Coronary artery (tissue), 2 donors: ENCODE measurements around the gene LRRTM2.

ENCODE experiments used
- DNase-seq: peaks from one replicate; pipeline ENCODE4 v3.0.0-alpha.2; 2017; ENCODE audit warnings: low spot score
- H3K27ac ChIP-seq, 2 donors: fragments of 200-600 bp; sonication (generic); one replicate each; pipeline ENCODE4 v1.5.1; 2016 to 2019
- H3K4me3 ChIP-seq: fragments of 200-600 bp; sonication (generic); 2 replicates; pipeline ENCODE4 v1.5.1; 2016; ENCODE audit warnings: mild to moderate bottlenecking, moderate library complexity
- CTCF ChIP-seq: fragments of 200-600 bp; sonication (generic); IDR thresholded peaks from one replicate; pipeline ENCODE4 v1.5.1; 2019; ENCODE audit warnings: antibody characterized with exemption

Gene LRRTM2

GRCh38 chr5:138819081-138819480 lies 56.1 kb downstream of the LRRTM2 start:
- no peak for DNase-seq
- no peak overlapping the region for H3K27ac ChIP-seq
- H3K4me3 ChIP-seq: no peak overlapping the region
- no peak for TF ChIP-seq CTCF
